HG02885 (cell line): ENCODE data around the gene CARD19.

Source experiments
- ATAC-seq: cut with Tn5 transposase; IDR thresholded peaks from one replicate; pipeline ENCODE4 v1.9.1; 2021; ENCODE audit warnings: mild to moderate bottlenecking; ENCODE audit not compliant: unreplicated experiment, poor library complexity

The CARD19 gene

DNA sequence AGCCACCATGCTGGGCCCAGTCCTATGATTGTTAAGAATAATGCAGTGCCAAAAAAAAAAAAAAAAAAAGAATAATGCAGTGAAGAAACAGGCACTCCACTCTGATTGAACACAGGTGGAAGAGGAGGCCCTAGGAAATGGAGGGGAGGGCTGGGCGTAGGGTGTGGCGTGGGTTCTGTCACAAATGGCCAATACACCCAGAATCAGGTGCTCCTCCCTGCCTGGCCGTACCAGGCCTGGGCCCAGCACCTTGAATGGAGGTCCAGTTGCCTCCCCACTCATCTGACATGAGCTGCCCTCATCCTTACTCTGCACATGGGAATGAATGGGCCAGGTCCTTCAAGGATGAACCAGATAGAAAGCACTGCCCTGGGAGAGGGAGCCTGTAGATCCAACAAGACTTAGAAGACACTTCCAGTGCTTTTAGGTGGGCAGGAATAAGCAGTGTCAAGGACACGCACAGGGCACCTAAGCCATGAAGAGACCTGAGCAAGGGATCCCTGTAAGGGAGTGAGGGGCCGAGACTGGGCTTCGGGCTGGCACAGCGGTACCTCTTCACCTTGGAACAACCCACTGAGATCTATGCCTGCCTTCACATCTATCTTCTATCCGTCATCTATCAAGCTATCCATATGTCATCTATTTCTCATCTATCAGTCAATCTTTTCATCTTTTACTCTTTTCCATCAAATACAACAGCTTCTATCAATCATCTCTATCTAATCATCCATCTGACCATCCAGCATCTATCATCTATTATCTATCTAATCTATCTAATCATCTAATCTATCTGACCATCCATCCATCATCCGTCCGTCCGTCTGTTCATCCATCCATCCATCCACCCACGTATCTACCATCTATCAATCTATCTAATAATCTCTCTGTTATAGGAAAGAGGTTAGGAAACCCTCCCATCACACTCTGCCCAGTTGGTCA lies 22.2 kb downstream of the CARD19 start:
- ATAC-seq: no peak

DNA sequence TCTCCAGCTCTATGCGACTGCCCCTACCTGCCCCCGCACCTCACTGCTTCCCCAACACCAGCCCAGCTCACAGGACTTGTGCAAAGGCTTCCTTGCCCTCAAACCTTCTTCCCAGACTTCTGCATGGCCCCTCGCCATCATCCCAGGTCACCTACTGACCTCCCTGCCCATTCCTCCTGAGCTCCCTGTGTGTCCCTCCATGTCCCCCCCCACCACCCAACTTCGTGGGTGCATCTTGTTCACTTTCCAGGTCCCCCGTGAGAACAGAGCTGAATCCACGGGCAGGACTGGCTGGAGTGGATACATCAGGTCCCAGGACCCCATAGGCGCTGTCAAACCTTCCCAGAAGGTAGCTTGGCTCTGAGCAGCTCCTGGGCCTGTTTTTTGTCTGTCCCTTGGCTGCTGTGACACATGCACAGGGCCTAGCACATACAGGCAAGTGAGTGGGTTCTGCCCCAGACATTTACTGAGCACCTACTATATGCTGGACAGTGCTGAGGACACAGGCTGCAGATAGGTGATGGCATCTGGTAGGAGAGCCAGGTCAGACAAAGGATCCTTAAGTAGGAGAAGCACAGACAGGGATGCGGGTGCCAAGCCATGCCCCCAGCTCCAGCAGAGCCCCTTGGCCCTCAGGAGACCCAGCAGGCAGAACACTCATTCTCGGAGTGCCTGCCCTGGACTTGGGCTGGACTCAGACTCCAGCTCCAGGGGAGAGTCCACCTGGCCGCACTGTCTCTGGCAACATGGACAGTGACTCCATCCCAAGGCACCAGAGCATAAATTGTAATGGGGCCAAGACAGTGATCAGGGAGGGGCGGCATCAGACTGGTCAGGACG lies 23.1 kb downstream of the CARD19 start:
- no peak for ATAC-seq

DNA sequence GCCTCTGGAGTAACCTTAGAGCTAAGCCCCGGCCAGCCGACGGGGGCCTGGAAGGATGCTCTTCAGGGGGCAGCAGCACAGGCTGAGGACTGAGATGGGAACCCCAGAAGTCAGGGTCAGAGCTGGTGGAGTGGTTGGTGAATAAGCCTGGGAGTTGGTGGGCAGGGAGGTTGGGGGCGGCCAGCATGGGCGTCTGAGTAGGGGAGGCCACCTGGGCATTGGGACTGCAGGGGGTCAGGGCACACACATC lies 23.6 kb downstream of the CARD19 start:
- ATAC-seq: no peak

DNA sequence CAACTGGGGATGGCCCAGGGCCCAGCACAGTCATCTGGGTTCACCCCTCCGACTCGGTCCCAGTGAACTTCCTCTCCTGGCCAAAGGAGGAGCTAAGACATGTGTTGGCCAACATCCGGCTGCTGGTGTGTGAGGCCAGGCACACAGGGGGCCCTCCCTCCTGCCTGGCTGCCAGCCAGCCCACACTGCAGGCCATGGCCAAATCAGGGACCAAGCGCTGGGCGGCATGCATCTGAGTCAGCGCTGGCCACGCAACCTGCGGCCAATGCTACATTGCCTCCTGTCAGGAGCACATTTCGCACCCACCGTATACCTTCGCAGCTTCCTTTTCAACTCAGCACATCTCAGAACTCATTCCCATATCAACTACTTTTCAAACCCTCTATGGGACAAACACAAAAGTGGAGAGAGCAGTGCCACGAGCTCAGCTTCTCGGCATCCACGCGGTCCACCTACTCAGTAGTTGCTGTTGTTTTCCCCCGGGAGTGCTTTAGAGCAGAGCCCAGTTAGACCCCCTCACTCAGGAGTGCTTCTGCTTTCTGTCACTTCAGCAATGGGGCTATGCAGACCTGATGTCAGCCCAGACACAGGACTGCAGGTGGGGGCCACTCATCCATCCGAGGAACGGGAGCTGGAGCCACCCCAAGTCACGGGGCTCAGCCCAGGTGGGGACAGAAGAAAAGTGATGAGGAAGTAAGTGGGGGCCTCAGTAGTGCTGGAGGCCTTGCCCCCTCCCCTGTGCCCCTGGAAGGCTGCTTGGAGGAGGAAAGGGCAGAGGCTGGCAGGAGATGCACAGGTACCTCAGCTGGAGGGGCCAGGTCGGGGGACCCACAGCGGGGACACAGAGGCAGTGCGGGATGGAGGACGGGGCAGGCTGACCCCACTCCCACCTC lies 24.2 kb downstream of the CARD19 start:
- ATAC-seq: peak; percentile 88

DNA sequence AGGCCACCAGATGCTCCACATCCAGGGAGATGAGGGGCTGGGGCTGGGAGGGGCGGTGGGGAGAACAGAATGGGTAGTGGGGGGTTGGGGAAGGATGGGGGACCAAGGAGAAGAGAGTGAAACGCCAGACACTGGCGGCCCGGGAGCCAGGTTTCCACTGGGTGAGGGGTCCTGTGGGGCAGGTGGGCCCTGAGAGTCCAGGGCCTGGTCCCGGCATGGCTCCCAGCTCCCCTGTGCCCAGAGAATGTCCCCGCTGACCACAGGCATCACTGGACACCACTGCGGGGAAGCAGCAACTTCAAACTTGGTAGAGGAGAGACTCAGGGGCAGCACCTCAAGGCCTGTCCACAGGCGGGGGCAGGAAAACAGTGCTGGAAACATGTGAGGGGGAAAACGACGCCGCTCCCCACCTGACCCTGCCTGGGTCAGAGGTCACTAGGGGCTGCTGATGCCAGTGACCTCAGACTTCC lies 24.9 kb downstream of the CARD19 start:
- ATAC-seq: no peak

DNA sequence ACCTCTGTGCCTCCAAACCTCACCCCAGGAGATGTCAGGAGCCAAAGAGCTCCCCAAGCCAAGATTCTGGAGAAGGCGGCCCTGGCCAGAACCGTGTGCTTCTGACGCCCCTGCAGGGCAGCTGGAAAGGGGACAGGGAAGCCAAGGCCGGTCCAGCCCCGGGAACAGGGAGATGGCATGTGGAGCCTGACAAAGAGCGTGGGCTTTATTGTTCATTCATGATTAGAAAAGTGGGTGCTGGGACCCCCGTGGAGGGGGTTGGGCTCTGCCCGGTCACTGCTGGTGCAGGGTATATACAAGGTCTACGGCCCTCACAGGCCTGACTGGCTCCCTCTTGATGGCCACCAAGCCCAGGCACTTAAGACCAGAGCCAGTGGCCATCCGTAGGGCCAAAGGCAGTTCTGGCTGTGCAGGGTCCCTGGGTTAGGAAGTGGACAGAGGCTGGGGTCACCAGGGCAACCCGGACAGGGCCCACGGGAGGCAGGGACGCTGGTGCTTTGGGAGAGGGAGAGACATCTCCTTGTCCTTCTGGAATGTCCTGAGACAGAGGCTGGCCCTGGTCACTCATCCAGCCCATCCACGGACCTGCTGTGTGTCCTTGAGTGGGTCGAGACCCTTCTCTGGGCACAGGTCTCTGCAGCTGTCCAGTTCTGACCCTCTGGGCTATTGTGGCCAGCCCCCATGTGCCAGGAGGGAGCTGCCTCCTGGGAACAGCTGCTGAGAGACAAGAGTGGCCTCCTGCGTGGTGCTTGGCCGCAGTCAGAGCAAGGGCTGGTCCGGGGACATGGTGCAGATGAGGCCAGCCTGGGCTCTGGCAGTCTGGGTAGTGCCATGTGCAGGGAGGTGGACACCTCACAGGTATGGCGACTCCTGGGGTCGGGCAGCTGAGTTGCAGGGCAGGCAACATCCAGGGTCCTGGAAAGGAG lies 25.6 kb downstream of the CARD19 start:
- no peak for ATAC-seq

DNA sequence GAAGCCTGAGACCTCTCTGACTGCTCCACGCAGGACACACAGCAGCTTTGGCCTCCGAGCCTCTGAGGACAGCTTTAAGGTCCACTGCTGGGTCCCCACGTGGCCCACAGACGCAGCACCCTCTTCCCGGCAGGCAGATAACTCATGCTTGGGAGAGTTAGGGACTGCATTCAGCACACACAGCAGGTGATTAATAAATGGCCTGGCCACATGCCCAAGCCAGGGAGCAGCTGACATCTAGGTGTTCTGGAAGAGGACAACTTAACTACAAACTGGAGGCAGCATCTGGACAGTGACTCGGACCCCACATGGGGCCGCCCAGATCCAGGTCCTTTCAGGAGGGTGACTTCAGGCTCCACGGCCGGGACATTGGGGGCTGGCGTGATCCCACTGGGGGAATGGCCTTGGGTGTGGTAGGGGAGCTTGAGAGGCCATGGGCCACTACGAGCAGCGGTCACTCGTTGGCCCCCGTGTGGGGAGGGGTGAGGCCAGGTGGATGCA lies 26.8 kb downstream of the CARD19 start:
- ATAC-seq: no peak

DNA sequence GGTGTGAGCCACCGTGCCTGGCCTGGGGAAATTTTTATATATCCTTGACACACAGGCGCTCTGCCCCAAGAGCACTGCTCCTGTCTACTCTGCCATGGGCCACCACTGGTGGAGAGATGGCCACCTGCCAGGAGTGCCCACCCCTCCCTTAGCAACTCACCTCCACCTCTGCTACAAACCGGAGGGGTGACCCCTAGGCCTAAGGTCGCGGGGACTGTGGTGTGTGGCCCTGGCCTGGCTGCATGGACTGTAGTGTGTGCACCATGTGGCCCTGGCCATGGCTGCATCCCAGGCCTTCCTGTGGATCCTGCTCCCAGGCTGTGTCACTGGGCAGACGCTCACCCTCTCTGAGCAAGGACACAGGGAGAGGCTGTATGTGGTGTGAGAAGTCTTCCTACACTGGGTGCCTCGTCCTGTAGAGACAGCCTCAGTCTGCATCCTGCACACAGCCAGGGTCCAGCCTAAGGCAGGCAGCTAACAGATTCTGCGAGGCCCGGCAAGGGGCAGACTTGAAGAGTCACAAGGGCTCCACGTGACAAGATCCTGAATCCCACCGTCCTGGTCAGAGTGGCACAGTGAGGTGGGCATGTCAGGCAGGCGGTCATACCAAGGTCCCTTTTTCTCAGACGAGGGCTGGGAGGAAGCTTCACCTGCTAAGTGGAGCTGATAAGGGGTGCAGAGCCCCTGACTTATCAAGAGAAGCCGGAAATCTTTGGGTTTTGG lies 27.7 kb downstream of the CARD19 start:
- ATAC-seq: no peak

DNA sequence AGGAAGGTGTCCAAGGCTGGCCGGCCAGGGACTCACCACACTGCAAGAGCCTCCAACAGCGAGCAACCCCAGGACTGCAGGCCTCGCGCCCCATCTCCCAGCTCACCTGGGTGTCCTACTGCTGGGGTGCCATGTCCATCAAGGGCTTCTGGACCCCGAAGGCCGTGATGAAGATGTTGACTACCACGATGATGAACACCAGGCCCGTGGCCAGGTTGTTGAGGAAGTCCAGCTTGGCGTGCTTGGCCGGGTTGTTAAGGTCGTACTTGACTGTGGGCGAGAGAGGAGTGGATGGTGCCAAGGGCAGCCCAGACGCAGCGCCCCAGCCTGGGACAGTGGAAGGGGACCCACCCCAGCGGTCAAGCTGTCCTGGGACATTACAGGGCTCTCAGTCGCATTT lies 28.8 kb downstream of the CARD19 start:
- no peak for ATAC-seq

DNA sequence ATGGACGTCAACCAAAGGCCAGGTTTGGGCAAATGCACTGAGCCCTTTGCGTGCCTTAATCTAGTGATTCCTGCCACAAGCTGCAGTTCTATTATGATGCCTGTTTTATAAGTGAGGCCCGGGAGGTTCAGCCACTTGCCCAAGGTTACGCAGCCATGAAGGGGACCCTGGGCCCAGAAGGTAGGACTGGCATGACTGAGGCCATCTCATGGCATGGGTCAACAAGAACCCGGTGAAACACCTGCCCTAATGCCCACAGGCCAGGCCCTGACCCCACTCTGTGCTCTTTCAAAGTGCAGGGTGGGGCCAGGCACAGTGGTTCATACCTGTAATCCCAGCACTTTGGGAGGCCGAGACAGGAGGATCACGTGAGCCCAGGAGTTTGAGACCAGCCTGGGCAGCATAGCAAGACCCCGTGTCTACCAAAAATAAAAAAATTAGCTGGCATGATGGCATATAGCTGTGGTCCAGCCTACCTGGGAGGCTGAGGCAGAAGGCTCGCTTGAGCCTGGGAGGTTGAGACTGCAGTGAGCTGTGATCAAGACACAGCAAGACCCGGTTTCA lies 29.4 kb downstream of the CARD19 start:
- ATAC-seq: no peak

DNA sequence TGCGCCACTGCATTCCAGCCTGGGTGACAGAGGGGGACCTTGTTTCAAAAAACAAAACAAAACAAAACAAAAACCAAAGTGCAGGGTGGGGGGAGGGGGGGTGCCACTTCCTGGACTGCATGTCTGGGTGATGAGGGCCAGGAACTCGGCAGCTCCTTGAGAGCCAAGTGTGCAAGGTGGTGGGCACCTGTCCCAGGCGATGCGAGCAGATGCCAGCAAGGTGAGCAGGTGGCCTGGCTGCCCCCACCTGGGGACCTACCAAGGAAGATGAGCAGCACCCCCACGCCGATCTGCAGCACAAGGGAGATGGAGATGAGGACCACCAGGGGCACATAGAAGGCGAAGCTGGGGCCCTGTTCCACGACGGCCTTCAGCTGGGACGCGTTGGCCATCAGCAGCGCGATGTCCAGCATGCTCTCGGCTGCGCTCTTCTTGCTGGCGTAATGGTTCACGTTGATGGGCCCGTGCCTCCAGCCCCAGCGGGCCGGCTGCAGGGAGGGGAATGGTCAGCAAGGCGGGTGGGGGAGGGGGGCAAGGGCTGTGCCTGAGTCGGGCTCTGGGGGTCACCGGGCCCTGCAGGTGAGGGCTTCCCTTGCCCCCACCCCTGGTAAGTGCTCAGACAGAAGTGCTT lies 30.2 kb downstream of the CARD19 start:
- no peak for ATAC-seq

DNA sequence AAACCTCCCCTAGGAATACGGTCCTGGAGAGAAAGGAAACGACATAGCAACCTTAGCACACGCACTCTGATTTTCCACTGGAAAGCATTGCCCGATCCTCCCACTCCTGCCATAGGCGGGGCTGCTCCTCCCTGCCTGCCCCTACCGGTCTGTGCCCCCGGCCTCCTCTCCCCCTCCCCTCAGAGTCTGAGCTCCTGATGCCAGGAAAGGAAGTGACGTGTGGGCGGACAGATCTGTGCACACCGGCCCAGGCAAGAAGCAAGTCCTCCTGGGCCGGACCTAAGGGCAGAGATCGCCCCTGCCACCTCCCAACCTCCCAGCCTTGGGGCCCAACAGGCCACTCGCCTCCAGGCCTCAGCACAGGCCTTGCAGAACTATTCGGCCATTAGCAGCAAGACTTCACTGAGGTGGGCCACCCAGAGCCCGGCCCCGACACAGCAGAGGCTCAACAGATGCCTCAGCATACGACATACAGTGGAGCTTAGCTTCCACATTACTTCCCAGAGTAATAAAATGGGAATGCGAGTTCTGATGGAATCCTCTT lies 30.9 kb downstream of the CARD19 start:
- no peak for ATAC-seq

DNA sequence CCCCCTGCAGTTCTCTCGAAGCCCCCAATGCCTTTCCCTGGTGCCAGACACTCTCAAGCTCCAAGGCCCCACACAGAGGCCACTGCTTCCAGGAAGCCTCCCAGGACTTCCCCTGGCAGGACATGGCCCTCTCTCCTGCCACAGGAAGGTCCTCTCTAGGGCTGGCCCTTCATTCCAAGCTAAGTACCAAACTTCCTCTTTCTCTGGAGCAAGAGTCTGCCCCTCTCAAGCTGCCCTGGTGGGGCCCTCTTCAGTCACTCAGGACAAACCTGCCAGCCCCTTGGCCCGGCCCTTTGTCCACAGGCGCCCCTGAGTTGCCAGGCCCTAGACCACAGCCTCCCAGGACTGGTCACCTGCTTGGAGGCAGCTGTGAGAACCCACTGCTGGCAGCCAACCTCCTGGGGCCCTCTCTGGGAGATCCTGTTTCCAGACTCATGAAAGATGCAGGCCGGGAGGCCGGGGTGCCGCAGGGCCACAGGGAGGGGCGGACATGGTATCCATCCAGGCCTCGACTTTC lies 31.4 kb downstream of the CARD19 start:
- ATAC-seq: no peak

DNA sequence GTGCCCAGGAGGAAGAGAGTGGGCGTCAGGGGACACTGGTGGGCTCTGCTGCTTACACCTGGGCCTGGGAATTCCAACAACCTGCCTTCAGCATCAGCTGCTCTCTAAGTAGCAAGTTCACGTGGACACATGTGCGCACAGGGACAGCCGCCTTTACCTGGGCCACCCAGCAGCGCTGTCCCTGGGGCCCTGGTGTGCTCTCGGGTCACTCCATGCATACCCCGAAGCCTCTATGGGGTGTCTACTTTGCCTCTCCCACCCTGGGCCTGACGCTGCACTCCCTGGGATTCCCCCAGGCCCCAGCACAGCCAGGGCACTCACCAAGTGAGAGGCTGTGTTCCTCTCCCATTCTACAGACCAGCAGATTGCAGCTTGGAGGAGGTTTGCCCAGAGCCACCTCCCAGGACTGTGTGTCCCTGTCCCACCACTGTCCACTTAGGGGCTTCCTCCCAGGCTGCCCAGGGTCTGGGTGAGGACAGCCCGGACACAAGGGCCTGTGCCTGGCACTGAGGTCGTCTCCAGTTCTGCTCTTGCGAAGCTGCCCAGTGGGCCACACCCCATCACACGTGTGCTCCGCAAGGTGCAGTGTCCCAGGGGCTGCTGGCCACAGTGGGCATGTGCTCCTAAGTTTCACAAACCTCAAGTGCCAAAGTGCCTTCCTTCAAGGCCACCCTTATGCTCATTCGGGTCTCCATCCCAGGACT lies 32.1 kb downstream of the CARD19 start:
- ATAC-seq: no peak

DNA sequence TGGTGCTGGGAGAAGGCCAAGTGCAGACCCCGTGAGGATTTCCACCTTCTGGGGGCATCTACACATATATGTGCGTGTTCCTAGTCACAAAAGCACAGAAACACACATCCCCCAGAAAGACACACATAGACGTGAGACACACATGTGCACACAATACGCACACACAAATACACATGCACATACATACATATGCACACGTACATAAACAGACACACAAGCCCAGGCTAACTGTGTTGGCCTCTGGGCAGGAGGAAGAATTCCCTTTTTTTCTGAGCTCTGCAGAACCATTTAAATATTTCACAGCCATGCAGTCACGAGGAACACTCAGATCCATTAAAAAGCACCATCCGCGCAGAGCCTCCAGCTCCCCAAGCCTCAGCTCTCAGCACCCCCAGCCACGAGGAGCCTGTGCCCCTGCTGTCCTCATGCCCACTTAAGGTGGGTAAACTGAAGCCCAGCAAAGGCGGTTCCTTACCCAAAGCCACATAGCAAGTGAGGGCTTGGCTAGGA lies 32.8 kb downstream of the CARD19 start:
- ATAC-seq: no peak

DNA sequence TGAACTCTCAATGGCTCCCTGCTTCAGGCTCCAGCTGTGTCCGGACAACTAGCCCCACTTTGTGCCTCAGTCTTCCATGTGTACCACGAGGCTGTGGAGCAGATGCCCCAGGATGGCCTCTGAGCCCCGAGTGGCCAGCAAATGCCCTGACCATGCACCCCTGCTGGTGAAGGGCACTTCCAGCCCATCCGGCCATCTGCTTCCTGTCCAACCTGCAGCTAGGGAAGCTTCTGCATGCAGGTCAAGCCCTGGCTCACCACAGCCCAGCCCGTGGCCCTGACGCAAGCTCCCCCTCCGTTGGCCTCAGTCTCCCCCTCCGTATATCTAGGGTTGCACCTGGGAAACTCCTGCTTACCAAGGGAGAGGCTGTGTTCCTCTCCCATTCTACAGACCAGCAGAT lies 33.3 kb downstream of the CARD19 start:
- ATAC-seq: no peak
